Loucy (cell line): ENCODE data around the gene PLAU.

ENCODE experiments used
- CTCF ChIP-seq: fragments of 200-600 bp; sonication (generic); conservative IDR thresholded peaks from 2 replicates; pipeline ENCODE4 v1.5.1; 2014; ENCODE audit warnings: mild to moderate bottlenecking, antibody characterized with exemption, low read length
- EZH2phosphoT487 ChIP-seq: fragments of 200-600 bp; IDR thresholded peaks from 2 replicates; pipeline ENCODE4 v1.6.1; 2018; ENCODE audit warnings: antibody characterized with exemption, mild to moderate bottlenecking, moderate library complexity, borderline replicate concordance

- TF ChIP-seq EZH2phosphoT487 (no peak), CTCF (no peak)
Measured at GRCh38 chr10:73887294-73888039, 23.5 kb upstream of the PLAU start.
